HT-29 (cell line): ENCODE results near the gene HSPA2. TPM values are rescaled to one million over a fixed set of nuclear protein-coding genes. Genes with fewer than 3 reads are reported as not detected.
"Not testable (repeated sequence)": the region's sequence is repeated elsewhere in the genome, so short reads cannot be mapped to it uniquely, and the experiment has no call there.

Experiments
- DNase-seq: peaks from one replicate; pipeline ENCODE4 v3.0.0-alpha.2; 2015; ENCODE audit warnings: low spot score
- total RNA-seq: library from RNA; depleted of rRNA; stranded (reverse); fragments of >200 nt; shearing (Covaris generic); gene quantifications from 2 replicates; pipeline ENCODE4 v1.2.3, GENCODE V29; 2014

Gene HSPA2
- total RNA-seq, 1 experiment from 2014 or later = 2.2 TPM

DNA sequence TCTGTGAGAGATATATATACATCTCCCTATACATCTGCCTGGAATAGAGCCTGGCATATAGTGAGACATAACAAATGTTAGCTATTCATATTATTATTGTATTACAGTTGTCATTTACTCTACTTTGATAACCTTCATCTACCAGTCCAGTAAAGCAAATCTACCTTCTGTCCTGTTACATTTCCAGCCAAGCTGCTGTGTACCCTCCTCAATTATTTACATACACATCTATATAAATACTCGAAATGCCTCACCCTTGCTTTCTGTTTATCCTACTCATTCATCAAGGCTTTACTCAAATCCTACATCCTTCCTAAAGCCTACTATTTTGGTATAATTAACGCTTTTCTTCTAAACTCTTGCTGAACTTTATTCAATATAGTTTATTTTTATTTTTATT lies 27.3 kb upstream of the HSPA2 start:
- no peak for DNase-seq

GRCh38 chr14:64515053-64515452 lies 25.5 kb upstream of the HSPA2 start:
- DNase-seq = no peak

DNA sequence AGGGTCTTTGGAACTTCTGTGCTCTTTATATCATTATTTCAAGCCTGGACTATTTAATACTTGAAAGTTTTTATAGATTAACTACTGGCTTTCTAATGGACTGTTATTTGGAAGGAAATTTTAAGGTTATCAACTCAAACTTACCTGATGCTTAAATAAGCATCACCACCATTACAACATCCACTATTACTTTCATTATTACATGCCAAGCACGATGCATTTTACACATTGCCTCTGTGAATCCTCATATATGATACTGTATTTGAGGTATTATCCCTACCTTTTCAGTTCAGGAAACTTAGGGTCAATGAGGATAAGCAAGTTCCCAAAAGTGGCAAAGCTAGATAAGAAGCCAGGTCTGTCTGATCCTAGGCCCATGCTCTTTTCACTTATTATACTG lies 23.6 kb upstream of the HSPA2 start:
- no peak for DNase-seq

GRCh38 chr14:64517667-64518066 lies 22.9 kb upstream of the HSPA2 start:
- not testable (repeated sequence) for DNase-seq

- DNase-seq = no peak
These were observed 22.3 kb upstream of the HSPA2 start for GRCh38 chr14:64518229-64518628.

DNA sequence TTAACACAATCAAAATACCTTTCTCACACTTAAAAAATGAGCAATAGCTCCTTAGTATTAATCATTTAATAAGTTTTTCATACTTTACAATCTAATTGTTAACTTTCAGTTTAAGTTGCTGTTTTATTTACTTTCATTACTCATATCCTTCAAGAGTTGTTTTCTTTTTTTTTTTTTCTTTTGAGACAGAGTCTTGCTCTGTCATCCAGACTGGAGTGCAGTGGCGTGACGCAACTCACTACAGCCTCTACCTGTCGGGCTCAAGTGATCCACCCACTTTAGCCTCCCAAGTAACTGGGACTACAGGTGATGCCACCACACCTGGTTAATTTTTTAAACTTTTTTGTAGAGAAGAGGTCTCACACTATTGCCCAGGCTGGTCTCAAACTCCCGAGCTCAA lies 19.8 kb upstream of the HSPA2 start:
- DNase-seq = no peak

DNA sequence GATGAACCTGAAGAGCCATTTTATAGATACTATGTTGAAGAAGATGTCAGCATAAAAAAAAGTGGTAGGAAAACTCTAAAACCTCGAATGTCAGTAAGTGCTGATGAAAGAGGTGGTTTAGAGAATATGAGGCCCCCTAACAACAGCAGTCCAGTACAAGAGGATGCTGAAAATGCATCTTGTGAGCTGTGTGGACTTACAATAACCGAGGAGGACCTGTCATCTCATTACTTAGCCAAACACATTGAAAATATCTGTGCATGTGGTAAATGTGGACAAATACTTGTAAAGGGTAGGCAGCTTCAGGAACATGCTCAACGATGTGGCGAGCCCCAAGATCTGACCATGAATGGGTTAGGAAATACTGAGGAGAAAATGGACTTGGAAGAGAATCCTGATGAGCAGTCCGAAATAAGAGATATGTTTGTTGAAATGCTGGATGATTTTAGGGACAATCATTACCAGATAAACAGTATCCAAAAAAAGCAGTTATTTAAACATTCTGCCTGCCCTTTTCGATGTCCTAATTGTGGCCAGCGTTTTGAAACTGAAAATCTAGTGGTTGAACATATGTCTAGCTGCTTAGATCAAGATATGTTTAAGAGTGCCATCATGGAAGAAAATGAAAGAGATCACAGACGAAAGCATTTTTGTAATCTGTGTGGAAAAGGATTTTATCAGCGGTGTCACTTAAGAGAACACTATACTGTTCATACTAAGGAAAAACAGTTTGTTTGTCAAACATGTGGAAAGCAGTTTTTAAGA lies 17.8 kb upstream of the HSPA2 start:
- DNase-seq = no peak

GRCh38 chr14:64525354-64525753 lies 15.2 kb upstream of the HSPA2 start:
- no peak for DNase-seq

GRCh38 chr14:64531567-64531966 lies 9.0 kb upstream of the HSPA2 start:
- no peak for DNase-seq

- DNase-seq = no peak
These were observed 3.9 kb upstream of the HSPA2 start for GRCh38 chr14:64536488-64537245.

DNA sequence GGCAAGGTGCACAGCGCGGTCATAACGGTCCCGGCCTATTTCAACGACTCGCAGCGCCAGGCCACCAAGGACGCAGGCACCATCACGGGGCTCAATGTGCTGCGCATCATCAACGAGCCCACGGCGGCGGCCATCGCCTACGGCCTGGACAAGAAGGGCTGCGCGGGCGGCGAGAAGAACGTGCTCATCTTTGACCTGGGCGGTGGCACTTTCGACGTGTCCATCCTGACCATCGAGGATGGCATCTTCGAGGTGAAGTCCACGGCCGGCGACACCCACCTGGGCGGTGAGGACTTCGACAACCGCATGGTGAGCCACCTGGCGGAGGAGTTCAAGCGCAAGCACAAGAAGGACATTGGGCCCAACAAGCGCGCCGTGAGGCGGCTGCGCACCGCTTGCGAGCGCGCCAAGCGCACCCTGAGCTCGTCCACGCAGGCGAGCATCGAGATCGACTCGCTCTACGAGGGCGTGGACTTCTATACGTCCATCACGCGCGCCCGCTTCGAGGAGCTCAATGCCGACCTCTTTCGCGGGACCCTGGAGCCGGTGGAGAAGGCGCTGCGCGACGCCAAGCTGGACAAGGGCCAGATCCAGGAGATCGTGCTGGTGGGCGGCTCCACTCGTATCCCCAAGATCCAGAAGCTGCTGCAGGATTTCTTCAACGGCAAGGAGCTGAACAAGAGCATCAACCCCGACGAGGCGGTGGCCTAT lies 875 bp downstream of the HSPA2 start:
- DNase-seq = no peak

GRCh38 chr14:64541972-64542835 lies 1.7 kb downstream of the HSPA2 start:
- DNase-seq = no peak

- DNase-seq = no peak
These were observed 2.3 kb downstream of the HSPA2 start for GRCh38 chr14:64542836-64543201.

GRCh38 chr14:64544607-64545312 lies 4.2 kb downstream of the HSPA2 start:
- no peak for DNase-seq

- DNase-seq = no peak
These were observed 8.5 kb downstream of the HSPA2 start for GRCh38 chr14:64549016-64549415.

- peak; percentile 36 for DNase-seq
These were observed 9.5 kb downstream of the HSPA2 start, which contains the start of gene PPP1R36 for GRCh38 chr14:64549791-64550620. Gene PPP1R36, plus strand, starts transcription at chr14:64549961. Its CDS starts 37 bp downstream, at chr14:64549998.

- DNase-seq = no peak
These were observed 10.2 kb downstream of the HSPA2 start for GRCh38 chr14:64550621-64551333.

GRCh38 chr14:64554556-64554955 lies 14.0 kb downstream of the HSPA2 start:
- no peak for DNase-seq

DNA sequence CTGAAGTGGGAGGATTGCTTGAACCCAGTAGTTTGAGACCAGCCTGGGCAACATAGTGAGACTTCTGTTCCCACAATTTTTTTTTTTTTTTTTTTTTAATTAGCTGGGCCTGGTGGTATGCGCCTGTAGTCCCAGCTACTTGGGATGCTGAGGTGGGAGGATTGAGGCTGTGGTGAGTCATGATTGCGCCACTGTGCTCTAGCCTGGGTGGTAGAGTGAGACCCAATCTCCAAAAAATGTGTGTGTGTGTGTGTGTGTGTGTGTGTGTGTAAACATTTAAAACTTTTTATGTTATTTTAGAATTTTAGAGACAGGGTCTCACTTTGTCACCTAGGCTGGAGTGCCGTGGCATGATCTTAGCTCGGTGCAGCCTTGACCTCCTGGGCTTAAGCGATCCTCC lies 16.0 kb downstream of the HSPA2 start:
- DNase-seq = no peak
